SKM-1 treated with dmso at 0.1 percent for 144 hours (cell line): ENCODE data around the gene PEX10.
A peak's percentile ranks its signal among the peaks of the same experiment; 100 is the strongest.

Source experiments
- DNase-seq: peaks from one replicate; lab custom pipeline; 2025; ENCODE audit not compliant: unreplicated experiment; lab: John Stamatoyannopoulos, UW

PEX10 gene

DNA sequence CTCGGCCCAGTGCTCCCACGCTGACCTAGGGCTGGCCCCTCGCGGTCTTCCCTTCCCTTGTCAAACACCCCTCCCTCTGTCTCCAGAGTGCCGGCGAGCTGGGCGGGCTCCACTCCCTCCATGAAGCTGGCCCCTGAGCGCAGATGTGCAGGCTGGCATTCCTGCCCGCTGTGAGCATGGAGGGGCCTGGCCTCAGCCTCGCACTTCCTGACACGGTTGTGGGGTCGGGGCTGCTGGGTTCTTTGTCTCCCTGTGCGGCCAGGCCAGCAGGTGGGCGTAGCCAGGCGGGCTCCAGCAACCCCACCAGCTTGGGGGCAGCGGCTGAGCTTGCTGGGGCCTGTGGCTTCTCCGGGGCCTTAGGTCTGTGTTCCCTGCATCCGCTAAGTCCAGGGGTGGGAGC, 14.2 kb upstream of the PEX10 start:
- no peak for DNase-seq

DNA sequence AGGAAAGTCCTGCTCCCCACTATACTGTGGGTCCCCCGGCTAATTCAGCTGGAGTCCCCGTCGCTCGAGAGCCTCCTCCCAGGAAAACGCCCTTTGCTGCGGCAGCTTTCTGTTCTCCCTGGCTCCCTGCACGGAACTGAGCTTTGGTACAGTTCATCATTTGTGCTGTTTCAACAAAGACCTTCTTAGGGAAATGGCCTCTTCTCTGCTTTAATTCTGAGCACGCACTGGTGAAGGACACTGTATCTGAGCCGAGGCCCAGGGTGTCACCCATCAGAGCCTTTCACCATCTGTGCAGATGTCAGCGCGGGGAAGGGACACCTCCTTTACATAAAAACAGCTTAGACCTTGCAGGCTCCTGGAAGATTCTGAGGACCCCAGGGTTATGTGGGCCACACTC, 13.5 kb upstream of the PEX10 start:
- no peak for DNase-seq

DNA sequence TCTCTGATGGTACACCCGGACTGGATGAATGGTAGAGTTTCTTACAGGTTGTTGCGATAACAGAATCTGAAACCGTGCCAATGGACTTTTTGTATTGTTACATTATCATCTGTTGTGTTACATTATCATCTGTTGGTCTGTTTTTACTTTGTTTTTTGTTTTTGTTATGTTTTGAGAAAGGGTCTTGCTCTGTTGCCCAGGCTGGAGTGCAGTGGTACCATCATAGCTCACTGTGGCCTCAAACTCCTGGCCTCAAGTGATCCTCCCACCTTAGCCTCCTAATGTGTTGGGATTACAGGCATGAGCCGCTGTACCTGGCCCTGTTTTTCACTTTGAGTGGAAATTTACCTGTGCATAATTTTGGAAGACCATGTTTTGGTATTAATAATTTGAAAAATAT, 10.2 kb upstream of the PEX10 start:
- DNase-seq: no peak

DNA sequence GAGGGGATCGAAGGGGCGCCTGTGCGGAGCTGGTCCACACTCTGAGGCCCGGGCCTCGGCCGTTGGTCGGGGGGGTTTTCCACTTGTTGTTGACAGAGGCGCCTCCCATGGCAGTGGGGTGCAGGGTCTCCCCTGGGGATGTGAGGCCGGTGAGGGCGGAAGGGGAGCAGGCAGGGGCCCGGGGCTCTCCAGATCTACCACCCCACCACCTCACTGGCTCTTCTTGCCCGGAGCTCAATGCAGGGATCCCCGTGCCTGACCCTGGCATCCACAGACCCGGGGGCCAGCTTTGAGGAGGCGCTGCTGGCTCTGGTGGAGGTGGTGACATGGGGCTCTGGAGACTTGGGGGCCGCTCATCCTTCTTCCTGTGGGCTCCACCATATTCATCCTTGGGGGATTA, 7.1 kb upstream of the PEX10 start:
- no peak for DNase-seq

DNA sequence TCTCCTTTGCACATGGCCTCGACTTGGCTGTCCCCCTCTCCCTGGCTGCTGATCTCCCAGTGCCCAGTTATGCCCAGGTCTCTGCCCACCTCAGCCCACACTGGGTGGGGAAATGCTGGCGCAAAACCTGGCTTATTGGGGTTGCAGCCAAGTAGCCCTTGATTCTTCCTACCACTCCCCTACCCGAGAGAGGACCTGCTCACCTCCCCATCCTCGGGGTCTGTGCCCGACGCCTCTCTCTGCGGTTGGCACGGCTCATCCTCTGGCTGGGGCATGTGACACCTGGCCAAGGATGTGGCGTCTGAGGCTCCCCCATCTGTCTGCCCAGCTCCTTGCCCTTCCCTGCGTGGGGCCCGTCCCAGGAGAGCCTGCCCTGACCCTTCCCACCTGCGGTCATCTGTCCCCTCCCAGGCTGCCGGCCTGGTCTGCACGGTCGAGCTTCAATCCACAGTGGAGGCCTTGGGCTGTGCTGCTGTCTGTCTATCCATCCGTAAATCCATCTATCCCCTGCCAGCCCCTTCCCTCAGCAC, 6.5 kb upstream of the PEX10 start:
- DNase-seq: no peak

DNA sequence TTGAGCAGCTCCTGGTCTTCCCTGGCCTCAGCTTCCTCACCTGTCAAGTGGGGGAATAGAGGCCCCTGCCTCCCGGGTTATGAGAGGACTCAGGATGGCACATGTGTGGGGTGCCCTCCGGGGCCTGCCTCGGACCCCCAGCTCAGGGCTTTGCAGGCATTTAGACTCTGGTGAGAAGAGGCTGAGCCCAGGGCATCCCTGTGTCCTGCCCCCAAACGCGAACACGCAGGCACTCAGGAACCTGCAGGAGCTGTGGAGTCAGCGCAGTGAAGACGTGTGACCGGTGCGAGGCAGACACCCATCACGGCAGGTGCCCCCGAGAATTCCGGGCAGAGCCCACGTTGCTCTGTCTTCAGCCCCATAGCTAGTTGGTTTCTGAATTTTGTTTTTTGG, 5.5 kb upstream of the PEX10 start:
- no peak for DNase-seq

DNA sequence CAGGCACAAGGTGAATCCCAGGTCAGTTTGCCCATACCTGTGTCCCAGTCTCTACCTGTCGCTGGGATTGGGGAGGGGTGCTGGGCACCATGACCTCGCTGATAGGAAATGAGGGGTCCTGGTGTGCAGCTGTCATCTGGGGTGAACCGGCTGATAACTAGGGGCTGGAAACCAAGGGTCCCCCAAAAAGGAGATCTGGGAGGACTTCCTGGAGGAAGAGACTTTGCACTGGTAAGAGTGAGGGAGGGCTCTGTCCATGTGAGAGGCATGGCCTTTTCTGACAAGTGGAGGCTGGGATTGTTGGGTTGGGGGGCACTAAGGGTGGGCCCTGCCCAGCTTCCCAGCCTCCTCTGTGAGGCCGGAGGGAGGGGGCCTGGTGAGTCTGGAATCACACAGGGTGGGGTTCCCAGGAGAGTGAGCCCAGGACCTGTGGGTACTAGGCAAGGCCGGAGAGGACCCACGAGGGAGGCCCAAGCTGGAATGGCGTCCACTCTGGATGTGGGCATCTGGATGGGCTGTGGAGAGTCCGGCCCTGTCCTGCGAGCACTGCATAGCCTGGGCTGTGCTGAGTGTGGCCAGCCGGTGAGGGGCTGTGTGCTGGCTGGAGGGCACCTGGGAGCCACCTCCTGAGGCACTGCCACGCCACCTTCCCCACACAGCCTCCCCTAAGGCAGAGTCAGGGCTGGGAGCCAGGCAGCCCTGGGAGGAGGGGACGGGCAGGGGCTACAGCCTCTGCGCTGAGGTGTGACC, 4.9 kb upstream of the PEX10 start:
- no peak for DNase-seq

DNA sequence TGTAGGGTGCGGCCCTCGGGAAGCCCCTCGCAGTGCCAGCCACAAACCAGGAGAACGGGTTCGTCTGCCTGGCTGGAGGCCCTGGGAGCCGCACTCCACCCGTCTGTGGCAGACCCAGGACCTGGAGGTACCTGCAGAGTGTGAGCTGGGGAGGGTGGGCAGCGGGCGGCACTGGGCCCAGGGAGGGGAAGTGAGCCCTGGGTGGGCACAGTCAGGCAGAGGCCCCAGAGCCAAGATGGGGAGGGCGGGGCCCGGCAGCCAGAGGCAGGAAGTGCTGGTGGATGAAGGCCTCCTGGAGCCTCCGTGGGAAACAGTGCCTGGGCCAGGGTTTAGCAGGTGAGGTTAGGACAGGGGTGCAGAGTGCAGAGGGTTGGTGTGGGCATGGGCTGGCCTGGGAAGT, 4.0 kb upstream of the PEX10 start:
- no peak for DNase-seq

DNA sequence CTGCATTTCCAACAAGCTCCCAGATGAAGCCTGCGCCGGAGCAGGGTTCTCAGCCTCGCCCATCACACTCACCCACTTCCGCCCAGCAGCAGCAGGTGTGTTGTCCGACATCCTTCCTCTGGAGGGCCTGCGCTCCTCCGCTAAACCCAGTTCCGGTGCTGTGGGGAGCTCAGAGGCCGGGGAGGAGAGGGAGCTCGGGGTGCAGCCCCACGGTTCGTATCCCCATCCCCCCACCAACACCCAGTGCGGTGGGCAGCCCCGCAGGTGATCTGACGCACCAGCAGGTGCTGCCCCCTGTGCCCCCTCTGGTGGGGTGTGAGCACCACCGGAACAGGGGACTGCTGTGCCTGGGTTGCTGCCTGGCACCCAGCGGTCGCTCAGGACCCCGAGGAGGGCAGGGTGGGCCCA, 3.4 kb upstream of the PEX10 start:
- DNase-seq: no peak

DNA sequence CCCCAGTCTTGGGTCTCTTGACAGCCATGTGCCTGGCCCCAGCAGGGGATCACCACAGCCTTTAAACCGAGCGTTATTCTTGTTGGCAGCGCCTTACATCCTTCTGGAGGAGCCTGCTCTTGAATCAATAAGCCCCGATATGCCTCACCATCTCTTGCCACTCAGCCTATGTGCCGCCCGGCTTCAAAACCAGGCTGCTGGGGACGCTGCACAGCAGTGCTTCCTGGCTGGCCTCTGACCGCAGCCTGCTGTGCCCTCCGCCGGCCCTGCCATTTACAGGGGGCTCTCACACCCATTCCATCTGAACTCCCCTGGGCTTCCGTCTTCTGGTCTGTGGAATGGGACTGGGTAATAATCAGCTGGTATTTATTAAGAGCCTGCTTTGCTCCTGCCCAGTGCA, 3.0 kb upstream of the PEX10 start:
- DNase-seq: no peak

DNA sequence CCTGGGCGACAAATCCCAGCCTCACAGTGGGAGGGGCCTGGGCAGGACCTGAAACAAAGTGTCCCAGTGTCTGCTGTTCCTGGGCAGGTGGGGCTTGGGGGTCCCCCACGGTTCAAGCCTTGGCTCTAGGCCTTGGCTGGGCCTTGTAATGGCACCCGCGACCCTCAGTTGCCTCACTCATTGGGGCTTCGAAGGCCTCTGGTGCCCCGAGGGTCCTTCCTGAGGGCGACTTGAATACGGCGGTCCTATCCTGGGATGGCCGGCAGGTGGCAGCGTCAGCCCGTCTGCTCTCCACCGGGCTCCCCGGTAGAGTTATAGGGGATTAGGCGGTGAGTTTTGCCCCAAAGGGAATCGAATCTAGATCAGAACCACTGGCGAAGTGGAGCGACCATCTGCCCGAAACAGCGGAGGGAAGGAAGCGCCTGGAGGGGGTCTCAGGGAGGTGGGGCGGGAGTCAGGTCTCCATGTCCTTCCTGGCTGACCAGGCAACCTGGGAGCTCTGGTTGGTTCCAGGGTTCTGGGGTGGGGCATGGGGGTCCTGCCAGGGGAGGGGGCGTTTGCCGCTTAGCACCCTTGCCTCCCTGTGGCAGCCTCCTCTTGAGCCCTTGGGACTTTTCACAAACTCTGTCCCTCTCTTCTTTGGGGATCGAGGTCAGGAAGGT, 2.1 kb upstream of the PEX10 start:
- peak; percentile 42 for DNase-seq

DNA sequence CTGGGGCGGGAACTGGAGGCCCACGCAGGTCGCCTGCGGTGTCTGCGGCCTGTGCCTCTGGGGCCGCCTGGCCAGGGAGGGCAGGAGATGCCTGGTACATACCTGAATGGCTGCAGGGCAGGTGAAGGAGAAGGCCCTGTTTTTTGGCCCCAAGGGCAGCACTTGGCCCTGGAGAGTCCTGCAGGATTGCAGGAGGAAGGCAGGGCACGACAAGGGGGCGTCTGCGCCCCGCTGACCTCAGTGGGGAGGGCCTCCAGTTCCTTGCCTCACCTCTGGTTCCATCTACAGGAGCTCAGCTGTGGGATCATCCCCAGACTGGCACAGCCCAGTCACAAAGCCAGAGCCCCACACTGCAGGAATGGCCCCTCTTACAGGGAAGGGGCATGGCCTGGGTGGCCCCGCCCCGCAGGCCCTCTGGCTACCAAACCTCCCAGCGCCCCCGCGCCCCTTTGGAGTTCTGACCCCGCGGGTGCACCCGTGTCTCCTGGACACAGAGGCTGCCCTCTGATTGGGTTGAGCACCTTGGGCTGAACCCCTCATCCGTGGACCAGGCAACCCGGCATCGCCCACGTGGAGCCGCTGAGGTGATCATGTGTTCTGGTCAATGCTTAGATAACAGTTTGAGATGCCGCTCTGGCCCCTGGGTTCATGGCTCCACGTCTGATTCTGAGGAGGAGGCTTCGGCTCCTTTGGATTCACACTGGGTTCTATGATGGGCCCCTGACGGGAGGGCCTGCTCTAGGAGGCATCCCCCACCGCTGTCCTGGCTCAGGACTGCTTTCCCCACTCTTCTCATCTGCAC, 1.3 kb upstream of the PEX10 start:
- no peak for DNase-seq

DNA sequence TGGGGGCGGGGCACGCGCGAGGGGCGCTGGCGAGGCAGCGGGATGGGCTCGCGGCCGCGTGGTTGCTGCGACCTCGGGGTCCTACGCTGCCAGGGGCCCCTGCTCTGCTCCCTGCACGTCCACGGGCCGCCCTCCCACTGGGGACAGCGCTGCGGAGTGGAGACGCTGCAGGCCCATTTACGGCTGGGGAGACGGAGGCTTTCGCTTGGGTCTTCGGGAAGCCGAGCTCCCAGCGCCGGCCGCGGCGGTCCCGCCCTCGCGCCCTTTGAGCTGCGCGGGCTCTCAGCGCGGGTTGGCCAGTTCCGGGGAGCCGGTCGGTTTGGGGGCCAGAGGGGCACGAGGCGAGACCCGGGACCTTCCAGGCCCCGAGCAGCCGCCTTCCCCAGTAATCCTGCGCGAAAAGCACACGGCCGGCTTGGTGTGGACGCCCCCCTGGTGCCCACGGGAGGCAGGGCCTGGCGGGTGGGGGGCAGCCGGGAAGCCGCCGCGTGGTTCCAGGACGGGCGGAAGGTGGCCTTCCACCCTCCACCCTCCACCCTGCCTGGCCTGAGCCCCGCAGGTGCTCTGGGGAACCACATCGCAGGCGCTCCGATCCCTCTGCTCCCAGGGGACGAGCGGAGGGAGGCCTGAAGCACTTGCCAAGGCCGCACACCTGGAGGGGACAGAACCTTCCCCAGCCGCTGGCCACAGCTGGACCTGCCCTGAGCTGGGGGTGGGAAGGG, 570 bp upstream of the PEX10 start:
- DNase-seq: peak; percentile 57

DNA sequence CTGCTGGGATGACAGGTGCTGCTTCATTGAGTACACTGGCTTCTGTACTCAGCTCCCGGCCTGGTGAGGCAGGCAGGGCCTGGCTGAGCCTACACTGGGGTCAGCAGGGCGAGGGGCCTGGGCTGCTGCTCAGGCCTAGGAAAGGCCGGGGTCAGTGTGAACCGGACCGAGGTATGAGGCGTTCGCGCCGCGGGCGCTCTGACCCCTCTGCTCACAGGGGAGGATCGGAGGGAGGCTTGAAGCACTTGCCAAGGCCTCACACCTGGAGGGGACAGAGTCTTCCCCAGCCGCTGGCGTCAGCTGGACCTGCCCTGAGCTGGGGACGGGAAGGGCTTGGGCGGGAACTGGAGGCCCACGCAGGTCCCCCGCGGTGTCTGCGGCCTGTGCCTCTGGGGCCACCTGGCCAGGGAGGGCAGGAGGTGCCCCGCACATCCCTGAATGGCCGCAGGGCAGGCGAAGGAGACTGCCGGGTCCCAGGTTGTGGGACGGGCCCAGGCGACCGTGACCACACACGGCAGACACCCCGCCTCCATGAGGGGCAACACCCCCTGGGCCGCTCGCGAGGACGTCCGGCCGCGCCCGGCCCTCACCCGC, 466 bp downstream of the PEX10 start:
- no peak for DNase-seq

DNA sequence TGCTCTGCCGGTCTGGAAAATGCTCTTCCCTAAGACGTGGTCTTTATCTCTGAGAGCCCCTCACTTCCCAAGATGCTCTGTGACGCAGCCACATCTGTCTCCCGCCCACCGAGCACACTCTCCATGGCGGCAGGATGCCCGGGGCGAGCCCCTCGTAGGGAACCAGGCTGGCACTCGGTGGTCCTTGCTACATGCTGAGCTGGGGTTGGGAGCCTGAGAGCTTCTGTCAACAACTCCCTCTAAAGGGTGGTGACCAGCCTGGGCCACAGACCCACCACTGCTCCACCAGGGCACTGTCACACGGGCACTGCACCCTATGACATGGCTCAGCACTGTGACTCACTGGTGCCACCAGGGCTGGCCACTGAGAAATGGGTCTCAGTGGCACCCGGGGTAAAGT, 2.6 kb downstream of the PEX10 start:
- no peak for DNase-seq

DNA sequence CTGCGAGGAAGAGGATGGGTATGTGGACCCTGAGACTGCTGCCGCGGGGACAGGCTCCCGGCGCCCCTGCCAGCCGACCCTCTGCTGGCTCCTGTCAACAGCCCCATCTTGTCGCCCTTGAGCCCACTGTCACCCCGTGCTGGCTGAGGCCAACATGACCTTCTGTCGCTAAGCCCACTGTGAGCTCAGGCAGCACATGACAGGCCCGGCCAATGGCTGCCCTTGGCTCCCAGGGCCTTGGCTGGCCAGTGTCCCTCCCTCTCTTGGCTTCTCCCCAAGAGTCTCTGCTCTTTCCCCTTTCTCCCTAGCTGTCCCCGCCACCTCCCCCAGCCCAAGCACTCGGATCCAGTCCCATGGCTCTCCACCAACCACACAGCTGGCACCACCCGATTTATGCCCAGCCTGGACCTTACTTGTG, 3.5 kb downstream of the PEX10 start:
- DNase-seq: no peak

DNA sequence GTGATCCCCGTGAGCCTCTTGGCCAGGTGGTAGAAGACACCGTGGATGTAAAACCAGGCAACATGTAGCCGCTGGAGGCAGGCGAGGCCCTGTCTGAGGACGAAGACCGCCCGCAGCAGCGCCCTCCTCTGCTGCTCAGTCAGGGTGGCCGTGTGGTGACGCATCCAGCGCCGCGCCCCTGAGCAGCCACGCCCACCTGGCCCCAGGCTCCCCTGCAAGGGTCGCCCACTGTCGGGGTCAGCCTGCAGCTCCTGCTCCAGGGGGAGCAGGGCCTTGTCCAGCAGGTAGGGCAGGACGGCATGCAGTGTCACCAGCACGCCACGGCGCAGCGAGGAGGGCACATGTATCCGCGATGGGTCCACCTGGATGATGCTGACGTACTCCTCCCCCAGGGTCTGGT, 3.9 kb downstream of the PEX10 start:
- no peak for DNase-seq

DNA sequence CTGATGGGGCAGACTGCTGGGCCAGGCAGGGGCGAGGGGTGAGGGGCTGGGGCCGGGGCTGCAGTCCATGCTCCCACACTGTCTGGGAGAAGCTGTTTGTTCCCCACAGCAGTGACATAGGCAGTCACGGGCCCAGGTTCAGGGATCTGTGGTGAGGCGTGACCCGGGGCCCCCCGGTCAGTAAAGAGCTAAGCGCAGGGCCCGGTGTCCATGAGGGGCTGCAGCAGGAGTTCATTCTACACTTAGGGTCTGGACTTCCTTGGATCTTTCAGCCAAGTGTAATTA, 4.4 kb downstream of the PEX10 start:
- no peak for DNase-seq

DNA sequence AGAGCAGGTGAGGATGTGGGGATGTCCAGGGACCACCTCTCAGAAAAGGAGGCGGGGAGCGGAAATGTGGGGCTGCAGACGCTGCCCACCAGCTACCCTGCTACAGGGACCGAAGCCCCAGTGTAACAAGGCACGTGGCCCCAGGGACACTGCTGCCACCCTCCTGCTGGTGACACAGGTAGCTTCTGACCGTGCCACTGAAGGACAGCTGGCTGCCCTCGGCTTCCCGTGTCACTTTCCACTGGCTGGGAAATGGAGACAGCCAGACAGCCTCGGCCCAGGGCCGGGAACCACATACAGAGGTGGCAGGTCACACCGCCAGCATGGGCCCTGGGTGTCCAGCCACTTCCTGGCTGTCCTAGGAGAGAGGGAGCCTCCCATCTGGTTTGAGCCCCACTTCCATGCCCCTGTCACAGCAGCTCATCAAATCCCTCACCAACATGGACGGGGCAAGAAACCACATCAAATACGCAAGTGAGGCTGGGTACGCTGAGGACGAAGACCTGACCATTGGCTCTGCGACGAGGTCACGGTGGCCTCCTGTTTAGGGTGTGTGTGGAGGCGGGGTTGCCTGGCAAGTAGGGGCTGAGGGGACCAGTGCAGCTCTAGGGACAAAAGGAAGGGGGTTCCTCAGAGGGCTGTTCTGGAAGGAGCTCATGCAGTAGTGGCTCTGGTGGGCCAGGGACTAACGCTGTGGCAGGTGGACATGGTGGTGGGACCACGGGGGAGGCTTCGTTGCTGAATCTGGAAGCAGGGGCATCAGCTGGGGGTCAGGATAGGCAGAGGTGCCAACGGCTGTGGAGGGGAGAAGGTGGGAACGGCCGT, 5.0 kb downstream of the PEX10 start:
- no peak for DNase-seq

DNA sequence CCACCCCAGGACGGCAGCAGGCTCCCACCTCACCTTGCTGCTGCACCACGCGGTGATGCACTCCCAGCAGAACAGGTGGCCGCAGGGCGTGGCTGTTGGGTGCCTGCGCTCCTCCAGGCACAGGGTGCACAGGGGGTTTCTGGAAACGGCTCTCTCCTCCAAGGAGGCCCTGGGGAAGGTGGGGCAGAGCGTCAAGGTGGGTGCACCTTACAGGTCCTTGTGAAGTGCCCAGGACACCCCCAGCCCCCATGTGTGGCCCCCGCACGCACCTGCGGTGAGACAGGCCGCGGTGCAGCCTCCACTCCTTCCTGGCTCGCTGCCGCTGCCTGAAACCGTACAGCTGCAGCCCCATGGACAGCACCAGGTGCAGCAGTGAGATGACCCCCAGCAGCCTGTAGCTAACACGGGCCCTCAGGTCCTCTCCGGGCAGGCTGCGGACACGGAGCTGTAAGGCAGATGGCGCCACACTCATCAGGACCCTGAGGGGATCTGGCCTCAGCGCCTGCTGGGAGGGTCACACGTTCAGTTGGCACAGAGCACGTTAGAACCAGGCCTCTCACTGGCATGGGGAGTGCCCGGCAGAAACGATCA, 5.8 kb downstream of the PEX10 start:
- no peak for DNase-seq
